ENCODE results near the gene DHRS9. TPM values are rescaled to one million over a fixed set of nuclear protein-coding genes. Genes with fewer than 3 reads are reported as not detected.

The DHRS9 gene
- total RNA-seq, 1 experiment from 2014 or later, result 0.22 TPM

- BruUV-seq (replicated peaks), result no TSS peak
- ATAC-seq, result no peak
Measured at GRCh38 chr2:169027234-169027633, 42.1 kb upstream of the DHRS9 start.

GRCh38 chr2:169029341-169029740 is 40.0 kb upstream of the DHRS9 start:
- H2AFZ ChIP-seq (ENCODE audit: low read length), result no peak overlapping the region
- ChIA-PET CTCF (no interaction called here), POLR2A (ENCODE audit: unreplicated experiment) (no interaction called here)
- H3K4me3 ChIP-seq (ENCODE audit: low read length), result no peak overlapping the region
- no peaks in the 10 kb centered on the region for H3K27me3 ChIP-seq (ENCODE audit: low read length)
- H3K9ac ChIP-seq (ENCODE audit: low read length), result no peak overlapping the region
- intact Hi-C loops (cut with micrococcal nuclease), result no loop called here
- H3K9me3 ChIP-seq (ENCODE audit: low read length), result no peaks in the 10 kb centered on the region
- H3K27ac ChIP-seq (ENCODE audit: low read length), result no peak overlapping the region
- no peaks in the 10 kb centered on the region for H3F3A ChIP-seq (ENCODE audit: low read length, unreplicated experiment)
- H3K4me1 ChIP-seq (ENCODE audit: insufficient read depth, low read length), result peaks cover 8% of the 10 kb centered on the region
- no TSS peak for BruUV-seq (replicated peaks)
- H3K79me2 ChIP-seq (ENCODE audit: low read length), result no peaks in the 10 kb centered on the region
- H3K36me3 ChIP-seq (ENCODE audit: low read depth, low read length), result no peaks in the 10 kb centered on the region
- H3K9me2 ChIP-seq (replicated peaks; ENCODE audit: low read length), result no peaks in the 10 kb centered on the region
- TF ChIP-seq EZH2phosphoT487 (IDR thresholded peaks at IDR 0.05; ENCODE audit: borderline replicate concordance, low read length) (no peak), CTCF (conservative IDR thresholded peaks at IDR 0.05; ENCODE audit: low read depth, low read length) (no peak), EZH2 (IDR thresholded peaks at IDR 0.05; ENCODE audit: low read length, unreplicated experiment) (no peak)
- no peaks in the 10 kb centered on the region for H4K20me1 ChIP-seq (ENCODE audit: low read length)
- ATAC-seq, result no peak
- DNase-seq, result no peak
- H3K4me2 ChIP-seq (ENCODE audit: low read length), result no peak overlapping the region

More at GRCh38 chr2:169027234-169027633, 42.1 kb upstream of the DHRS9 start:
- no peaks in the 10 kb centered on the region for H4K20me1 ChIP-seq (ENCODE audit: low read length)
- ChIA-PET POLR2A (ENCODE audit: unreplicated experiment) (no interaction called here), CTCF (no interaction called here)
- no peak overlapping the region for H3K4me2 ChIP-seq (ENCODE audit: low read length)
- no peak overlapping the region for H3K9ac ChIP-seq (ENCODE audit: low read length)
- no peaks in the 10 kb centered on the region for H3F3A ChIP-seq (ENCODE audit: low read length, unreplicated experiment)
- H3K4me1 ChIP-seq (ENCODE audit: insufficient read depth, low read length), result no peaks in the 10 kb centered on the region
- H3K79me2 ChIP-seq (ENCODE audit: low read length), result no peaks in the 10 kb centered on the region
- TF ChIP-seq EZH2 (IDR thresholded peaks at IDR 0.05; ENCODE audit: low read length, unreplicated experiment) (no peak), CTCF (conservative IDR thresholded peaks at IDR 0.05; ENCODE audit: low read depth, low read length) (no peak), EZH2phosphoT487 (IDR thresholded peaks at IDR 0.05; ENCODE audit: borderline replicate concordance, low read length) (no peak)
- no peak for DNase-seq
- H3K4me3 ChIP-seq (ENCODE audit: low read length), result no peak overlapping the region
- H3K36me3 ChIP-seq (ENCODE audit: low read depth, low read length), result no peaks in the 10 kb centered on the region
- H2AFZ ChIP-seq (ENCODE audit: low read length), result no peak overlapping the region
- intact Hi-C loops (cut with micrococcal nuclease), result no loop called here
- no peaks in the 10 kb centered on the region for H3K27me3 ChIP-seq (ENCODE audit: low read length)
- no peaks in the 10 kb centered on the region for H3K9me3 ChIP-seq (ENCODE audit: low read length)
- no peak overlapping the region for H3K27ac ChIP-seq (ENCODE audit: low read length)
- H3K9me2 ChIP-seq (replicated peaks; ENCODE audit: low read length), result no peaks in the 10 kb centered on the region

- TF ChIP-seq EZH2phosphoT487 (IDR thresholded peaks at IDR 0.05; ENCODE audit: borderline replicate concordance, low read length) (no peak), CTCF (conservative IDR thresholded peaks at IDR 0.05; ENCODE audit: low read depth, low read length) (no peak), EZH2 (IDR thresholded peaks at IDR 0.05; ENCODE audit: low read length, unreplicated experiment) (no peak)
- Histone ChIP-seq H3K9ac (ENCODE audit: low read length) (no peak within 1 kb of the TSS), H3K4me3 (ENCODE audit: low read length) (no peak within 1 kb of the TSS), H3K4me2 (ENCODE audit: low read length) (no peak within 1 kb of the TSS), H3F3A (ENCODE audit: low read length, unreplicated experiment) (no peaks in the 10 kb centered on the region), H3K4me1 (ENCODE audit: insufficient read depth, low read length) (peaks cover 15% of the 10 kb centered on the region), H3K9me3 (ENCODE audit: low read length) (no peaks in the 10 kb centered on the region), H3K27me3 (ENCODE audit: low read length) (no peaks in the 10 kb centered on the region), H3K79me2 (ENCODE audit: low read length) (no peaks in the 10 kb centered on the region), H3K27ac (ENCODE audit: low read length) (no peak within 1 kb of the TSS), H4K20me1 (ENCODE audit: low read length) (no peaks in the 10 kb centered on the region), H3K9me2 (replicated peaks; ENCODE audit: low read length) (no peaks in the 10 kb centered on the region), H2AFZ (ENCODE audit: low read length) (no peak within 1 kb of the TSS), H3K36me3 (ENCODE audit: low read depth, low read length) (no peaks in the 10 kb centered on the region)
- ChIA-PET CTCF (no interaction called here), POLR2A (ENCODE audit: unreplicated experiment) (no interaction called here)
- ATAC-seq (no peak), DNase-seq (no peak)
- intact Hi-C loops (cut with micrococcal nuclease), result loop anchor here (5.0 kb wide), 1 partner anchor 69 kb away; no protein-coding TSS in a partner anchor
- no TSS peak for BruUV-seq (replicated peaks)
Measured at GRCh38 chr2:169031202-169031601, 38.2 kb upstream of the DHRS9 start, which contains the start of gene ABCB11. Gene ABCB11, minus strand, starts transcription at chr2:169031324. Its CDS starts 13,199 bp downstream, at chr2:169018125.
